K562 (cell line): ENCODE measurements around the gene MTREX. TPM values are rescaled to one million over a fixed set of nuclear protein-coding genes. Genes with fewer than 3 reads are reported as not detected.

Experiments
- ATAC-seq: fragments of 200-7000 bp; cut with Tn5 transposase; 3 replicates; pipeline ENCODE4 v1.9.1; 2020; ENCODE audit warnings: moderate library complexity
- BruUV-seq: library from RNA; stranded (reverse); fragments of 400-500 nt; replicated peaks from 2 replicates; lab custom pipeline; 2021; lab: Mats Ljungman, UMichigan
- CTCF ChIA-PET: fragments of 300-600 bp; formaldehyde crosslinking; extraction: SDS; loops from one replicate; lab custom pipeline; 2021; ENCODE audit warnings: low intra/inter-chr PET ratio; lab: Yijun Ruan, JAX
- POLR2A ChIA-PET: fragments of 300-600, 350-650 bp; sonication (Branson Sonifier 250); formaldehyde crosslinking; extraction: SDS; loops from one replicate; lab custom pipeline; 2021; ENCODE audit warnings: antibody characterized with exemption, inconsistent platforms; lab: Yijun Ruan, JAX
- DNase-seq, 4 experiments: peaks; one replicate each; pipeline versions ENCODE4 v3.0.0 to v3.0.0-alpha.2; 2011 to 2018; ENCODE audit warnings: low spot score in 3 of 4, mixed read lengths in 3 of 4; ENCODE audit errors: extremely low read depth in 1 of 4
- FAIRE-seq: peaks from 2 replicates; lab custom pipeline; 2011; peaks lifted over from hg19 to GRCh38; lab: Jason Lieb, UNC
- H2AFZ ChIP-seq: 2 replicates; pipeline ENCODE4 v1.6.0; 2011; ENCODE audit warnings: low read depth, low read length, control low read depth, inconsistent platforms
- H3K27ac ChIP-seq: fragments of 200-600 bp; 3 replicates; pipeline ENCODE4 v1.8.0; 2011; ENCODE audit warnings: low read depth, mild to moderate bottlenecking, control low read depth, inconsistent platforms, low read length, moderate library complexity, mixed read lengths; ENCODE audit errors: extremely low read depth
- H3K27me3 ChIP-seq, 2 experiments: fragments of 300-600 bp in 1 of 2; 2 replicates in 1 of 2; 3 replicates in 1 of 2; pipeline versions ENCODE4 v1.6.0 to v1.8.0; 2011; ENCODE audit warnings: inconsistent platforms in 2 of 2, low read length in 2 of 2, mild to moderate bottlenecking in 1 of 2, mixed read lengths in 1 of 2, moderate library complexity in 1 of 2; ENCODE audit not compliant: control insufficient read depth in 2 of 2, insufficient read depth in 2 of 2
- H3K36me3 ChIP-seq: fragments of 300-600 bp; 3 replicates; pipeline ENCODE4 v1.8.0; 2011; ENCODE audit warnings: mild to moderate bottlenecking, low read length, inconsistent platforms; ENCODE audit not compliant: control insufficient read depth, insufficient read depth
- H3K4me1 ChIP-seq, 2 experiments: fragments of 200-600 bp in 1 of 2; replicated peaks in 1 of 2; 2 replicates in 1 of 2; 3 replicates in 1 of 2; pipeline versions ENCODE4 v1.5.1 to v1.8.0; 2011; ENCODE audit warnings: inconsistent platforms in 2 of 2, low read length in 2 of 2, mild to moderate bottlenecking in 1 of 2, mixed read lengths in 1 of 2, moderate library complexity in 1 of 2; ENCODE audit not compliant: control insufficient read depth in 2 of 2, insufficient read depth in 2 of 2
- H3K4me2 ChIP-seq: 2 replicates; pipeline ENCODE4 v1.6.1; 2011; ENCODE audit warnings: low read length, control low read depth, inconsistent platforms, mixed read lengths; ENCODE audit not compliant: insufficient read depth
- H3K4me3 ChIP-seq: fragments of 200-600 bp; sonication (generic), shearing (Covaris generic); 2 replicates; pipeline ENCODE4 v1.5.1; 2016; ENCODE audit warnings: control low read depth, inconsistent platforms
- H3K79me2 ChIP-seq: fragments of 200-600 bp; 3 replicates; pipeline ENCODE4 v1.8.0; 2011; ENCODE audit warnings: low read length, inconsistent platforms; ENCODE audit not compliant: control insufficient read depth, insufficient read depth
- H3K9ac ChIP-seq, 2 experiments: 2 replicates each; pipeline versions ENCODE4 v1.6.0 to v1.6.1; 2011; ENCODE audit warnings: low read depth in 2 of 2, low read length in 2 of 2, control low read depth in 1 of 2, inconsistent platforms in 1 of 2, mild to moderate bottlenecking in 1 of 2, mixed read lengths in 1 of 2; ENCODE audit not compliant: insufficient read depth in 1 of 2
- H3K9me1 ChIP-seq: one replicate; pipeline ENCODE4 v1.6.0; 2011; ENCODE audit warnings: inconsistent platforms, mild to moderate bottlenecking, low read length, moderate library complexity; ENCODE audit not compliant: control insufficient read depth, insufficient read depth
- H3K9me3 ChIP-seq: replicated peaks from 2 replicates; pipeline ENCODE4 v1.5.1; 2011; ENCODE audit warnings: low read depth, low read length, inconsistent platforms; ENCODE audit not compliant: control insufficient read depth, insufficient read depth
- H4K20me1 ChIP-seq: replicated peaks from 2 replicates; pipeline ENCODE4 v1.6.1; 2011; ENCODE audit warnings: low read length, inconsistent platforms, mixed read lengths; ENCODE audit not compliant: control insufficient read depth, insufficient read depth
- C11orf30 ChIP-seq: fragments of 450-650 bp; IDR thresholded peaks from 2 replicates; pipeline ENCODE4 v1.6.1; 2016; ENCODE audit warnings: low read depth, mild to moderate bottlenecking
- HDAC6 ChIP-seq: IDR thresholded peaks from 2 replicates; pipeline ENCODE4 v1.6.1; 2012; ENCODE audit warnings: low read depth, mild to moderate bottlenecking, control low read depth, inconsistent platforms, low read length, moderate library complexity
- HNRNPLL ChIP-seq: fragments of 200-400 bp; formaldehyde crosslinking; IDR thresholded peaks from 2 replicates; pipeline ENCODE4 v1.6.1; 2017; ENCODE audit warnings: low read length, low read depth, mild to moderate bottlenecking; ENCODE audit not compliant: poor library complexity, severe bottlenecking
- MAFF ChIP-seq: IDR thresholded peaks from 2 replicates; pipeline ENCODE4 v1.6.1; 2012; ENCODE audit warnings: low read length, improper control_type of control experiment
- MLLT1 ChIP-seq, 2 experiments: fragments of 450-650 bp; IDR thresholded peaks; 2 replicates each; pipeline ENCODE4 v1.6.1; 2016
- RFX7 ChIP-seq: fragments of 250-450 bp; sonication (Bioruptor Pico); IDR thresholded peaks from 2 replicates; pipeline ENCODE4 v1.5.1; 2021; ENCODE audit warnings: mild to moderate bottlenecking
- SRSF7 ChIP-seq: fragments of 200-400 bp; formaldehyde crosslinking; optimal IDR thresholded peaks from 2 replicates; pipeline ENCODE3; 2017; ENCODE audit warnings: mild to moderate bottlenecking, low read depth, low read length
- TBP ChIP-seq: optimal IDR thresholded peaks from 2 replicates; pipeline ENCODE3; 2011; ENCODE audit warnings: low read depth, low read length, improper control_type of control experiment
- WGBS: fragments of 100-300 bp; shearing (Covaris generic); methylation state at CpG from one replicate; pipeline ENCODE4 v1.1.6; 2016; ENCODE audit warnings: low coverage, mixed read lengths; ENCODE audit not compliant: insufficient coverage; ENCODE audit errors: missing lambda C conversion rate; 5-methylcytosine and 5-hydroxymethylcytosine counted together
- in situ Hi-C: fragments of 300-500 bp; cut with MboI; formaldehyde crosslinking; loops from 4 replicates; pipeline ENCODE4 v1.15.0; 2018; ENCODE audit warnings: inconsistent platforms, mixed read lengths
- intact Hi-C: fragments of 100-400 bp; cut with micrococcal nuclease; formaldehyde crosslinking; loops from 2 replicates; pipeline ENCODE4 v1.14.2; 2022
- polyA plus RNA-seq, 8 experiments: library from polyadenylated mRNA; depleted of rRNA in 4 of 8; stranded (reverse) in 5 of 8; unstranded in 3 of 8; fragments of >200 nt; fragmentation: Nextera tagmentation in 2 of 8; fragmentation: Illumina TruSeq in 1 of 8; extraction: Ambion mirVana in 2 of 8; extraction: Trizol in 1 of 8; gene quantifications; 2 replicates each; pipeline versions ENCODE4 v1.2.1 to v1.2.3, GENCODE V29; 2011 to 2014; ENCODE audit warnings: inconsistent platforms in 1 of 8, missing spikeins in 1 of 8
- total RNA-seq, 7 experiments: library from RNA; depleted of rRNA in 6 of 7; stranded (reverse); fragments of >200 nt in 6 of 7; fragmentation: Illumina TruSeq in 2 of 7; extraction: Trizol in 2 of 7; gene quantifications; 2 replicates each; pipeline versions ENCODE4 v1.2.1 to v1.2.3, GENCODE V29; 2011 to 2021; ENCODE audit warnings: low replicate concordance in 1 of 7

MTREX gene
- total and polyA plus RNA-seq, 9 of the 15 experiments (the other 6 are each of a cell fraction or from before 2014, with no cell fraction given) = 52.9 to 193 (median 150) TPM

GRCh38 chr5:55258339-55258738 is 49.5 kb upstream of the MTREX start:
- DNase-seq (no peak), FAIRE-seq (no peak), ATAC-seq (no peak)
- TF ChIP-seq TBP (no peak), HDAC6 (no peak), MLLT1 (IDR thresholded peaks at IDR 0.05) (no peak), MAFF (0 out of 2 replicates have a peak, but pooled peaks have one; percentile 3), SRSF7 (no peak), HNRNPLL (no peak), C11orf30 (peak; percentile 42; the same call in 1 of the 2 replicates), RFX7 (no peak)
- Histone ChIP-seq H3K4me3 (no peak overlapping the region), H4K20me1 (no peaks in the 10 kb centered on the region; the same call in 1 of the 2 replicates), H2AFZ (no peak overlapping the region), H3K9me1 (no peaks in the 10 kb centered on the region), H3K27me3 (no peaks in the 10 kb centered on the region), H3K4me1 (no peaks in the 10 kb centered on the region), H3K36me3 (peaks cover 73% of the 10 kb centered on the region), H3K9me3 (no peaks in the 10 kb centered on the region), H3K79me2 (no peaks in the 10 kb centered on the region), H3K9ac (no peak overlapping the region), H3K4me2 (no peak overlapping the region), H3K27ac (no peak overlapping the region)
- no TSS peak for BruUV-seq
- 87% methylated on average over 3 of the region's 3 CpGs for WGBS
- POLR2A ChIA-PET = interaction anchor here (1.7 kb wide), 1 partner anchor 12 kb away, joined by 5 read pairs; no protein-coding TSS in a partner anchor
- in situ Hi-C loops (no loop called here), intact Hi-C loops (no loop called here)
- CTCF ChIA-PET = no interaction called here
